ENCODE results near the gene GJB6.

GJB6 gene

DNA sequence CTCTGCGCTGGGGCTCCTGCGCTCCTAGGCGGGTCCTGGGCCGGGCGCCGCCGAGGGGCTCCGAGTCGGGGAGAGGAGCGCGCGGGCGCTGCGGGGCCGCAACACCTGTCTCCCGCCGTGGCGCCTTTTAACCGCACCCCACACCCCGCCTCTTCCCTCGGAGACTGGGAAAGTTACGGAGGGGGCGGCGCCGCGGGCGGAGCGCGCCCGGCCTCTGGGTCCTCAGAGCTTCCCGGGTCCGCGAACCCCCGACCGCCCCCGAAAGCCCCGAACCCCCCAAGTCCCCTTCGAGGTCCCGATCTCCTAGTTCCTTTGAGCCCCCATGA is 39.3 kb downstream of the GJB6 start, which contains the start of gene GJB2:
Gene GJB2 (minus strand): TSS at position 103 of the 326 bp plus-strand sequence. CDS start 3,357 bp downstream, outside the sequence.
- TF ChIP-seq, protein P1, sequence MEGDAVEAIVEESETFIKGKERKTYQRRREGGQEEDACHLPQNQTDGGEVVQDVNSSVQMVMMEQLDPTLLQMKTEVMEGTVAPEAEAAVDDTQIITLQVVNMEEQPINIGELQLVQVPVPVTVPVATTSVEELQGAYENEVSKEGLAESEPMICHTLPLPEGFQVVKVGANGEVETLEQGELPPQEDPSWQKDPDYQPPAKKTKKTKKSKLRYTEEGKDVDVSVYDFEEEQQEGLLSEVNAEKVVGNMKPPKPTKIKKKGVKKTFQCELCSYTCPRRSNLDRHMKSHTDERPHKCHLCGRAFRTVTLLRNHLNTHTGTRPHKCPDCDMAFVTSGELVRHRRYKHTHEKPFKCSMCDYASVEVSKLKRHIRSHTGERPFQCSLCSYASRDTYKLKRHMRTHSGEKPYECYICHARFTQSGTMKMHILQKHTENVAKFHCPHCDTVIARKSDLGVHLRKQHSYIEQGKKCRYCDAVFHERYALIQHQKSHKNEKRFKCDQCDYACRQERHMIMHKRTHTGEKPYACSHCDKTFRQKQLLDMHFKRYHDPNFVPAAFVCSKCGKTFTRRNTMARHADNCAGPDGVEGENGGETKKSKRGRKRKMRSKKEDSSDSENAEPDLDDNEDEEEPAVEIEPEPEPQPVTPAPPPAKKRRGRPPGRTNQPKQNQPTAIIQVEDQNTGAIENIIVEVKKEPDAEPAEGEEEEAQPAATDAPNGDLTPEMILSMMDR (conservative IDR thresholded peaks at IDR 0.05; ENCODE audit: low read depth, low read length), result no peak
- H3K36me3 ChIP-seq (ENCODE audit: insufficient read depth), result no peaks in the 10 kb centered on the region
- H3K4me1 ChIP-seq (ENCODE audit: low read depth, poor library complexity, severe bottlenecking), result peaks cover 42% of the 10 kb centered on the region
- no peaks in the 10 kb centered on the region for H4K20me1 ChIP-seq (ENCODE audit: insufficient read depth)
- peak within 1 kb of the TSS; percentile 53; the same call in 1 of the 2 replicates for H3K9ac ChIP-seq
- 0 out of 2 replicates have a peak within 1 kb of the TSS, but pooled peaks have one; percentile 22 for H3K27ac ChIP-seq
- peak within 1 kb of the TSS; percentile 86 for H3K4me2 ChIP-seq
- no peaks in the 10 kb centered on the region for H3K79me2 ChIP-seq (ENCODE audit: insufficient read depth, low read depth)
- no peak within 1 kb of the TSS for H3K4me3 ChIP-seq (IDR thresholded peaks at IDR 0.05; ENCODE audit: insufficient read depth, low read depth, low read length)
- peak within 1 kb of the TSS; percentile 79 for H2AFZ ChIP-seq (ENCODE audit: low read depth)
- H3K27me3 ChIP-seq (ENCODE audit: insufficient read depth, low read depth), result peaks cover 13% of the 10 kb centered on the region

DNA sequence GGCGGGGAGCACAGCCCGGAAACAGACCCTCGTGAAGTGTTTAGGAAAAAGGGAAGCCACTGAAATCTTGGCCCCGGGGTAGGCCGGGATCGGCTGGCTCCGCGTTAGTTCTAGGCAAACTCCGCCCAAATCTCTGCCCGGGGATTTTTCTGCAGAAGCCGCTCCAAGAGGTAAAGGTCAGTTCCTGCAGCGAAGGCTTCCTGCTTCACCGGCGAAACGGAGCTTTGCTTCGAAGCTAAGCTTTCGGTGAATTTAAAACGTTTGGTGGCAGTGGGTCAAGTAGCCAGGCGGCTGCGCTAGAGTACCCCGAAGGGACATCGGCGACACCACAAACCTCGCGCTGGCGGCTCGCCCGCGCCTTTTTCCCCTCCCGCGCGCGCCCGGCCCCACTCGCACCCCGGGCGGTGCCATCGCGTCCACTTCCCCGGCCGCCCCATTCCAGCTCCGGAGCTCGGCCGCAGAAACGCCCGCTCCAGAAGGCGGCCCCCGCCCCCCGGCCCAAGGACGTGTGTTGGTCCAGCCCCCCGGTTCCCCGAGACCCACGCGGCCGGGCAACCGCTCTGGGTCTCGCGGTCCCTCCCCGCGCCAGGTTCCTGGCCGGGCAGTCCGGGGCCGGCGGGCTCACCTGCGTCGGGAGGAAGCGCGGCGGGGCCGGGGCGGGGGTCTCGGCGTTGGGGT is 39.8 kb downstream of the GJB6 start:
- Histone ChIP-seq H4K20me1 (ENCODE audit: insufficient read depth) (no peaks in the 10 kb centered on the region), H3K27ac (0 out of 2 replicates have a peak overlapping the region, but pooled peaks have one; percentile 22), H3K27me3 (ENCODE audit: insufficient read depth, low read depth) (peaks cover 13% of the 10 kb centered on the region), H3K4me1 (ENCODE audit: low read depth, poor library complexity, severe bottlenecking) (peaks cover 38% of the 10 kb centered on the region), H3K79me2 (ENCODE audit: insufficient read depth, low read depth) (no peaks in the 10 kb centered on the region), H3K4me3 (IDR thresholded peaks at IDR 0.05; ENCODE audit: insufficient read depth, low read depth, low read length) (no peak overlapping the region), H3K4me2 (peak overlapping the region; percentile 86), H3K36me3 (ENCODE audit: insufficient read depth) (no peaks in the 10 kb centered on the region), H2AFZ (ENCODE audit: low read depth) (peak overlapping the region; percentile 79), H3K9ac (peak overlapping the region; percentile 53; the same call in 1 of the 2 replicates)
- TF ChIP-seq, protein P1 (conservative IDR thresholded peaks at IDR 0.05; ENCODE audit: low read depth, low read length), result no peak

DNA sequence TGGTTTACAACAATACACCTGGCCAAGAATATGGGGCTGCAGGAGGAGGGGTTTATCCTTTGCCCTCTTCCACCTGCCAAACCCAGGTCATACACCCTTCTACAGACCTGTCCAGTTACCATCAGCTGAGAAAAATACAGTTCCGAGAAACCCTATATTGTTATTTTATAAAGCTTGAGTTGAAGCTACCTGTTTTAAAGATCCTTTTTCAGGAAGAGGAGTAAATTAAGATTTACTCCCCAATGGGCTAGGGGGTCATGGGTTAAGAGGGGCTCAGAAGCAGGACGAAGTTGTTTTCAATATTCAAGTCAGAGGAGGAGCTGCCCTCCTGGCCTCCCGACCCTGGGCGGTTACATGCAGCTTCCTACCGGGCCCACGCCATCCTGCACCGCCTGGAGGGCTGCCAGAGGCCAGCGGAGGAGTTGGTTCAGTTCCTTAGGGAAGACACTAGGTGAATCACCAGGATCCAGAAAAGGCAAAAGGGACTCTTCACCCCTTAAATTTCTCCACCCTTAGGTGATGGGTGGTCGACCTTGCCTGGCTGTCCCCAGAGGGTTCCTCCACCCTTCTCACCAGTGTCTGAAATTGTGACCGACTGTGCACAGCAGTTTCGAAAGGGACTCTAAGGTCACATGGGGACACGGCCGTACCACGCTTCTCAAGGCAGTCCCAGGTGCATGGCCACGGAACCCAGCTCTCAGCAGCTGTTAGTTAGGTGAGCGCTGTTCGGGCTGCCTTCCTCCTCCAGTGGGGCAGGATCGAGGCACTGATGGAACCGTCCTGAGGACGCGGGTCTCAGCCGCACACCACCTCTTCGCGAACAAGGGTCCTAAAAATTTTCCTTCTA is 40.6 kb downstream of the GJB6 start:
- H3K36me3 ChIP-seq (ENCODE audit: insufficient read depth), result no peaks in the 10 kb centered on the region
- H3K9ac ChIP-seq, result peak overlapping the region; percentile 53; the same call in 1 of the 2 replicates
- peak overlapping the region; percentile 86 for H3K4me2 ChIP-seq
- TF ChIP-seq, protein P1 (conservative IDR thresholded peaks at IDR 0.05; ENCODE audit: low read depth, low read length), result no peak
- no peaks in the 10 kb centered on the region for H4K20me1 ChIP-seq (ENCODE audit: insufficient read depth)
- H3K27ac ChIP-seq, result 0 out of 2 replicates have a peak overlapping the region, but pooled peaks have one; percentile 22
- peaks cover 13% of the 10 kb centered on the region for H3K27me3 ChIP-seq (ENCODE audit: insufficient read depth, low read depth)
- H3K4me1 ChIP-seq (ENCODE audit: low read depth, poor library complexity, severe bottlenecking), result peaks cover 32% of the 10 kb centered on the region
- H3K79me2 ChIP-seq (ENCODE audit: insufficient read depth, low read depth), result no peaks in the 10 kb centered on the region
- no peak overlapping the region for H3K4me3 ChIP-seq (IDR thresholded peaks at IDR 0.05; ENCODE audit: insufficient read depth, low read depth, low read length)
- H2AFZ ChIP-seq (ENCODE audit: low read depth), result peak overlapping the region; percentile 79

DNA sequence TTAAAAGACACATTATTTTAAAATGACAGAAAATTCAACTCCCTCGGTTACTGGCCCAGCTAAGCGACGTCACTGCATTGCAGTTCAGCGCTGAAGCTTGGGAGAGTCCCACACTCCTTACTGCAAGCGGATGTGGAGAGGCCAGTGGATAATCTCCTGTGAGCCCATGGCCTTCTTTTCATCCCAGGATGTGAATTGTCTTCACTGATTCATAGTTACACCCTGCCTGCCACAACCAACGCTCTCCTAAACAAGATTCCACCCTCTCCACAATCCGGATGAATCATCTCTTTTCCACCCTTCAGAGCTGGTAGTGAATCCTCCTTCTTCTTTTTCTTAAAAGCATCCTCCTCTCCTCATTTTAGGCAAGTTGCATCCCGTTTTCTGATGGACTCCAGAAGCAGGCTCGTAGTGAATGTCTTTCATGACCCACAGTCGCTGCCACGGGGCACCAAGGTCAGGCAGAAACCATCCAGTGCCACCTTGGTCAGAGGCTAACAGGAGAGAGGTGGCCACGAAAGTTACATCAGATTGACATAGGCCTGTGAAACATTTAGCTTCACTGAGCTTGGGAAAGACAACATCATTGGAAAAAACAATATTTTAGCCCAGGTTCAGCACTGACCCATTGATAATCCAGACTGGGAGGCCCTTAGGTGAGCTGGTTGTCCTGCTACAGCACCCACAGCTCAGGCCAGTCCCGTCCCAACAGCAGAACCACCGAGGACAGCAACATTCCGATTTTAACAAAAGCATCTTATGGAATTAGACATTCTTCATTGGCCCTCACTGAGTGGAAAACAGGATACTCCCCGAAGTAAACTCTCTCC is 41.4 kb downstream of the GJB6 start:
- Histone ChIP-seq H2AFZ (ENCODE audit: low read depth) (no peak overlapping the region), H3K4me2 (peak overlapping the region; percentile 86), H3K27me3 (ENCODE audit: insufficient read depth, low read depth) (peaks cover 11% of the 10 kb centered on the region), H3K79me2 (ENCODE audit: insufficient read depth, low read depth) (no peaks in the 10 kb centered on the region), H3K4me1 (ENCODE audit: low read depth, poor library complexity, severe bottlenecking) (peaks cover 32% of the 10 kb centered on the region), H3K9ac (no peak overlapping the region), H3K36me3 (ENCODE audit: insufficient read depth) (no peaks in the 10 kb centered on the region), H3K4me3 (IDR thresholded peaks at IDR 0.05; ENCODE audit: insufficient read depth, low read depth, low read length) (no peak overlapping the region), H3K27ac (no peak overlapping the region), H4K20me1 (ENCODE audit: insufficient read depth) (no peaks in the 10 kb centered on the region)
- TF ChIP-seq, protein P1 (conservative IDR thresholded peaks at IDR 0.05; ENCODE audit: low read depth, low read length), result no peak

Measured in KMS-11 (cell line).